Small intestine (tissue), 7 donors: ENCODE data around the gene CPVL. TPM values are rescaled to one million over a fixed set of nuclear protein-coding genes. Genes with fewer than 3 reads are reported as not detected.
A peak's percentile ranks its signal among the peaks of the same experiment; 100 is the strongest.

Source experiments
- DNase-seq, 2 donors: peaks; one replicate each; pipeline versions ENCODE4 v3.0.0 to v3.0.0-alpha.2; 2013
- FAIRE-seq: peaks from 2 replicates; lab custom pipeline; 2012; peaks lifted over from hg19 to GRCh38; lab: Jason Lieb, UNC
- H3K27ac ChIP-seq, 3 donors: one replicate each; pipeline ENCODE4 v1.5.1; 2013; ENCODE audit warnings: low read length in 2 of 3, mild to moderate bottlenecking in 2 of 3, control low read depth in 1 of 3, inconsistent platforms in 1 of 3, low read depth in 1 of 3, moderate library complexity in 1 of 3
- H3K27me3 ChIP-seq, 3 donors: one replicate each; pipeline ENCODE4 v1.6.1; 2013; ENCODE audit warnings: low read length in 3 of 3, inconsistent platforms in 1 of 3; ENCODE audit not compliant: control insufficient read depth in 3 of 3, insufficient read depth in 3 of 3
- H3K36me3 ChIP-seq, 3 donors: one replicate each; pipeline ENCODE4 v1.6.1; 2013; ENCODE audit warnings: low read length in 3 of 3, inconsistent platforms in 1 of 3, low read depth in 1 of 3, mild to moderate bottlenecking in 1 of 3, moderate library complexity in 1 of 3; ENCODE audit not compliant: control insufficient read depth in 3 of 3, insufficient read depth in 2 of 3
- H3K4me1 ChIP-seq, 3 donors: one replicate each; pipeline ENCODE4 v1.6.1; 2013; ENCODE audit warnings: low read length in 2 of 3, inconsistent platforms in 1 of 3, low read depth in 1 of 3, mild to moderate bottlenecking in 1 of 3, moderate library complexity in 1 of 3; ENCODE audit not compliant: control insufficient read depth in 3 of 3, insufficient read depth in 2 of 3
- H3K4me3 ChIP-seq, 3 donors: one replicate each; pipeline ENCODE4 v1.5.1; 2013; ENCODE audit warnings: low read length in 3 of 3, control low read depth in 1 of 3, inconsistent platforms in 1 of 3, low read depth in 1 of 3, mild to moderate bottlenecking in 1 of 3, moderate library complexity in 1 of 3
- H3K9me3 ChIP-seq, 2 donors: one replicate each; pipeline ENCODE4 v1.6.1; 2013; ENCODE audit warnings: low read depth in 1 of 2, low read length in 1 of 2; ENCODE audit not compliant: control insufficient read depth in 2 of 2, insufficient read depth in 1 of 2
- WGBS, 3 donors: extraction: QIAGEN DNeasy Blood & Tissue Kit; methylation state at CpG; one replicate each; pipeline ENCODE4 v1.1.7; 2013; 5-methylcytosine and 5-hydroxymethylcytosine counted together
- polyA plus RNA-seq, 4 donors: library from polyadenylated mRNA; stranded (reverse) in 3 of 4; unstranded in 1 of 4; fragments of 200-250 nt in 3 of 4; fragments of 120-200 nt in 1 of 4; gene quantifications; one replicate each; pipeline versions ENCODE4 v1.2.1 to v1.2.3, GENCODE V29; 2013
- donor health status: healthy with polysubstance abuse.
- donor health status: control.
- donor health status: control.
- donor health status: Bipolar disorder and iron deficiency.
- donor health status: healthy.

The CPVL gene
- polyA plus RNA-seq, 4 donors, result 1.8 to 320 (median 11.2) TPM

DNA sequence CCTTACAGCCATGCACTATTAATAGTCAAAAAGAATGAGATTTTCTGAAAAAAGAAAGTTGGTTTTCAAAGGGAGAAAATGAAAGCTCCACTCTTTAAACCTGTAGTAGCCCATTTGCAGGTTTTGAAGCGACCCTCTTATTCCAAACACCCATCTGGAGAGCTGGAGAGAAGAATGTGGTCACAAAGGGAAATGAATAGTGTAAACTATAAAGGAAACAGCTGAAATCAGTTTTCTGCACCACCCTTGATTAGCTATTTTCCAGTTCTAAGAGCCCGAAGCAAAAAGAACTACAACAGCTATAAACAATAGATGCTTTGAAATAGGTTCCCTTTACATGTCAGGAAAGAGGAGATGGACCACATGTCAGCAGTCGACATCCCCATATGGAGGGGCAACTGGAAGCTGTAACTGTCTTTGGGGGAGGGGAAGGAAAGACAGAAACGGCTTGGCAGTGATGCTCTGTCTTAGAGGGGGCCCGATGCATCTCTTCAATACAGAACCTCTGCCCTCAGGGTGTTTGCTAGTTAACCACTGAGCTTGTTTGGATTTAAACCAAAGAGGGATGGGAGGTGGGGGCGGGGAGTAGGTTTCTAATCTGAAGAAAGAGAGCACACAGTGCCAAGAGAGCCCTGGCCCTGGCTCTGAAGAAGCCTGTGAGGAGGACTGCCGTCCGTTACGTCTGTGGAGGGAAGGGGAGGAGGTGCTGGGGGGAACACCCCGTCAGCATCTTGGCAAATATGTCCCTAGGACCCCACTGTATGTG, 55.3 kb downstream of the CPVL start:
- Histone ChIP-seq H3K27me3 (no peaks in the 10 kb centered on the region), H3K4me1 (peaks cover 0 to 6% (median 0%) of the 10 kb centered on the region in 3 donors), H3K27ac (peak overlapping the region; percentile 46 to 75 (median 58)), H3K4me3 (peak overlapping the region in 1 of 3 donors; percentile 38), H3K9me3 (no peaks in the 10 kb centered on the region), H3K36me3 (peaks cover 0 to 15% (median 0%) of the 10 kb centered on the region in 3 donors)
- WGBS, 3 donors, result 16 to 18% (median 17%) methylated on average over 10 of the region's 10 CpGs
- no peak for FAIRE-seq
- DNase-seq, result no peak

DNA sequence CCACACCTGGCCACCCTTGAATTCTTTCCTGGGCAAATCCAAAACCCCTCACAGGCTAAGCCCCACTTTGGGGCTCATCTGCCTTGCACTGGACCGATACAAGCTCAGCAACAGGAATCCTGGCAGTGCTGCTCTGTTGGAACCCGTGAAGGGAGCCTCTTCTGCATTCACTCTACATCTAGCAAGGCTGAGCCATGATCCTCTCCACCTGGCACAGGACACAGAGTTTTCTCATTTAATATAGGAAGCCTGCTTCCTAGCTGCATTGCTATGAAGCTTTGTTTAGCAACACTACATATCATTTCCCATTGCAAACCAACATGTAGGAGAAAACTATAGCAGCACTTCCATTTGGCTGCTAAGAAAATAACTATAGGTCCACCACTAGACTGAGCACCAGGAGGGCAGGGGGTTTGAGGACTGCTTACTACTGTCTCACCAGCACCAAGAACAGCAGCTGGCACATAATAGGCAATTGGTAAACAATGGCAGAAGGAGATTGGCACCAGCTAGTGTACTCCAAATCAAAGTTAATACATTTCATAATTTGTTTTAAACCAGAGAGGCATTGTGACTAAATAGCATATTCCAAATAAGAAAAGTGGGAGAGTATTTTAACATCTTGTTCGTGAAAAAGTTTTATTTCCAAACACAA, 56.1 kb downstream of the CPVL start:
- WGBS, 3 donors, result 75 to 85% (median 85%) methylated on average over 3 of the region's 3 CpGs
- no peaks in the 10 kb centered on the region for H3K27me3 ChIP-seq
- FAIRE-seq (no peak), DNase-seq (no peak)
- peaks cover 0 to 15% (median 0%) of the 10 kb centered on the region in 3 donors for H3K36me3 ChIP-seq
- no peaks in the 10 kb centered on the region for H3K9me3 ChIP-seq
- H3K4me1 ChIP-seq, result peaks cover 0 to 6% (median 0%) of the 10 kb centered on the region in 3 donors
- no peak overlapping the region for H3K27ac ChIP-seq
- no peak overlapping the region for H3K4me3 ChIP-seq

DNA sequence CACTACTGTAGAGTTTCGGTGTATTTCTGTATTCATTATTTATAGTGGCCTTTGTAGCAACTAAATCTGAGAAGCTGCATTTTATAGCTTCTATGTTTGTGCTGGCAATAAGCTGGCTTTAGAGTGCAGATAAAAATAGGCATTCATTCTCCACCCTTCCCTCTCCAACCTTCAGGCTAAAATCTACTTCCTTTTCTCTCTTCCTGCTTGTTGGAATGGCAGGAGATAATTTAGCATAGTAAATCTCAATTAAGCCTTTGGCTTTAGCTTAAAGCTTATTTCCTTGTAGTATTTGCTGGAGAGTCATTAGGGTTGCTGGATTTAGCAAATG, 58.5 kb downstream of the CPVL start:
- 21 to 44% (median 29%) methylated on average over 1 of the region's 1 CpG for WGBS, 3 donors
- Histone ChIP-seq H3K27ac (no peak overlapping the region), H3K4me3 (no peak overlapping the region), H3K27me3 (no peaks in the 10 kb centered on the region), H3K36me3 (peaks cover 0 to 12% (median 0%) of the 10 kb centered on the region in 3 donors), H3K4me1 (peaks cover 0 to 6% (median 2%) of the 10 kb centered on the region in 3 donors), H3K9me3 (no peaks in the 10 kb centered on the region)
- peak in 1 of 2 donors; percentile 43 for DNase-seq
- no peak for FAIRE-seq

- H3K4me1 ChIP-seq, result peaks cover 0 to 6% (median 3%) of the 10 kb centered on the region in 3 donors
- WGBS, 3 donors, result 47 to 69% (median 48%) methylated on average over 2 of the region's 2 CpGs
- H3K27ac ChIP-seq, result no peak overlapping the region
- DNase-seq (no peak), FAIRE-seq (no peak)
- no peaks in the 10 kb centered on the region for H3K27me3 ChIP-seq
- no peak overlapping the region for H3K4me3 ChIP-seq
- peaks cover 0 to 9% (median 0%) of the 10 kb centered on the region in 3 donors for H3K36me3 ChIP-seq
- no peaks in the 10 kb centered on the region for H3K9me3 ChIP-seq
Measured at GRCh38 chr7:29086545-29086944, 59.8 kb downstream of the CPVL start.

DNA sequence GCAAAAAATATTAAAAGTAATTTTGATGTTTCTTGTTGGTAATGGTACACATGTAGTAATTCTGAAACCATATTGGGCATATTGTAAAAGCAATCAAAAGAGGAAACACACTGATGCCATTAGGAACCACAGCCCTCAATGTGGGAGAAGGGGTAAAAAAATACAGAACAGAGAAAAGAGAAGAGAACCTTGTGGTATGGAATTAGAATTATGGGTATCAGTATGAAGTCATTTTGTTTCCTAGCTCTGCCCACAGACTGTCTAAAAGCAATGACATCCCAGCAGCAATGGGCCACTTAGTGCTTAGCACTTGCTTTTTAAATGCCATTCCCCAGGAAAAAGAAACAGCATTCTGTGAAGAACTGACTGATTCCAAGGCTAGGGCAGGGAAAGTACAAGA, 61.5 kb downstream of the CPVL start:
- Histone ChIP-seq H3K4me3 (no peak overlapping the region), H3K27ac (no peak overlapping the region), H3K36me3 (peaks cover 0 to 3% (median 0%) of the 10 kb centered on the region in 3 donors), H3K27me3 (no peaks in the 10 kb centered on the region), H3K9me3 (no peaks in the 10 kb centered on the region), H3K4me1 (peaks cover 0 to 3% (median 0%) of the 10 kb centered on the region in 3 donors)
- DNase-seq, result no peak
- FAIRE-seq, result no peak

- Histone ChIP-seq H3K27me3 (no peaks in the 10 kb centered on the region), H3K4me3 (no peak overlapping the region), H3K9me3 (no peaks in the 10 kb centered on the region), H3K4me1 (peaks cover 0 to 3% (median 0%) of the 10 kb centered on the region in 3 donors), H3K27ac (no peak overlapping the region), H3K36me3 (no peaks in the 10 kb centered on the region)
- 70 to 76% (median 76%) methylated on average over 7 of the region's 7 CpGs for WGBS, 3 donors
- FAIRE-seq, result no peak
- DNase-seq, result no peak
Measured at GRCh38 chr7:29080803-29081202, 65.5 kb downstream of the CPVL start.

GRCh38 chr7:29078311-29079260, 67.8 kb downstream of the CPVL start:
- Histone ChIP-seq H3K4me1 (peaks cover 0 to 3% (median 0%) of the 10 kb centered on the region in 3 donors), H3K9me3 (no peaks in the 10 kb centered on the region), H3K4me3 (no peak overlapping the region), H3K27me3 (no peaks in the 10 kb centered on the region), H3K36me3 (no peaks in the 10 kb centered on the region), H3K27ac (no peak overlapping the region)
- DNase-seq (no peak), FAIRE-seq (no peak)
- 88 to 92% (median 89%) methylated on average over 4 of the region's 4 CpGs for WGBS, 3 donors

DNA sequence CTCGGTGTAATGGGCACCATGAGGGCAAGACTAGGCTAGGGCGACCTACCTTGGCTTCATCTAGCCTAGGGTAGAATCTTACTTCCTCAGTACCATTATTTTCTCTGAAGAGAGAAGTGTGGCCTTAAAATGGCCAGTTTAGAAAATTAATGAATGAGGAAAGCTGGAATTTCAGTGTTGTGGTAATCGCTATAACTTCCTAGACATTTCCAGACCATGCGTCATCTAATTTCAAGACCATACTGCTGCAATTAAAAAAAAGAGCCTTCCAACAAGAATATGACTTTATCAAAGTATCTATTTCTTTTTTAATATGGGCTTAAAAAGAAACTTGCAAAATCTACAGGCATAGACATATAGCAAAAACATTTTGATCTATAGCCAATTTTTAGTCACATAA, 68.5 kb downstream of the CPVL start:
- 95 to 99% (median 96%) methylated on average over 4 of the region's 4 CpGs for WGBS, 3 donors
- DNase-seq (no peak), FAIRE-seq (no peak)
- no peak overlapping the region for H3K4me3 ChIP-seq
- H3K9me3 ChIP-seq, result no peaks in the 10 kb centered on the region
- H3K4me1 ChIP-seq, result peaks cover 0 to 2% (median 0%) of the 10 kb centered on the region in 3 donors
- no peaks in the 10 kb centered on the region for H3K27me3 ChIP-seq
- no peak overlapping the region for H3K27ac ChIP-seq
- H3K36me3 ChIP-seq, result no peaks in the 10 kb centered on the region
